Upper lobe of left lung (tissue), 6 donors: Measurements from ENCODE around the gene CADM3. TPM values are rescaled to one million over a fixed set of nuclear protein-coding genes. Genes with fewer than 3 reads are reported as not detected.
A peak's percentile ranks its signal among the peaks of the same experiment; 100 is the strongest.

Experiments
- ATAC-seq, 2 donors: fragments of 200-7000 bp; cut with Tn5 transposase; one replicate each; pipeline ENCODE4 v1.9.1; 2022; ENCODE audit warnings: mild to moderate bottlenecking in 2 of 2, moderate library complexity in 2 of 2; ENCODE audit not compliant: low FRiP score in 2 of 2
- DNase-seq, 2 donors: peaks; one replicate each; pipeline ENCODE4 v3.0.0-alpha.2; 2019 to 2020
- H3K27ac ChIP-seq, 4 donors: fragments of 200-600 bp; sonication (generic); one replicate each; pipeline ENCODE4 v1.5.1; 2016 to 2019
- H3K27me3 ChIP-seq, 4 donors: fragments of 200-600 bp; sonication (generic); one replicate each; pipeline ENCODE4 v1.5.1; 2017 to 2019
- H3K36me3 ChIP-seq, 4 donors: fragments of 200-600 bp; sonication (generic); one replicate each; pipeline ENCODE4 v1.5.1; 2016 to 2019
- H3K4me1 ChIP-seq, 4 donors: fragments of 200-600 bp; sonication (generic); one replicate each; pipeline ENCODE4 v1.5.1; 2018 to 2019
- H3K4me3 ChIP-seq, 4 donors: fragments of 200-600 bp; sonication (generic); one replicate each; pipeline ENCODE4 v1.5.1; 2017 to 2019; ENCODE audit warnings: mild to moderate bottlenecking in 2 of 4, moderate library complexity in 1 of 4
- H3K9me3 ChIP-seq, 4 donors: fragments of 200-600 bp; sonication (generic); one replicate each; pipeline ENCODE4 v1.5.1; 2018 to 2019
- CTCF ChIP-seq, 6 experiments: fragments of 450-650 bp in 4 of 6; fragments of 200-600 bp in 2 of 6; sonication (generic) in 2 of 6; IDR thresholded peaks; one replicate each; pipeline ENCODE4 v1.5.1; 2016 to 2019; ENCODE audit warnings: antibody characterized with exemption in 6 of 6
- EP300 ChIP-seq, 4 donors: sonication (generic); formaldehyde crosslinking; IDR thresholded peaks; one replicate each; pipeline ENCODE4 v1.5.1; 2017; ENCODE audit warnings: antibody characterized with exemption in 4 of 4, control low read depth in 2 of 4
- POLR2A ChIP-seq, 4 donors: fragments of 450-650 bp; IDR thresholded peaks; one replicate each; pipeline ENCODE4 v1.5.1; 2016 to 2017; ENCODE audit warnings: antibody characterized with exemption in 4 of 4, mild to moderate bottlenecking in 2 of 4
- POLR2AphosphoS5 ChIP-seq, 2 donors: sonication (generic); formaldehyde crosslinking; IDR thresholded peaks; one replicate each; pipeline ENCODE4 v1.5.1; 2017; ENCODE audit warnings: antibody characterized with exemption in 2 of 2
- WGBS, 2 donors: methylation state at CpG; one replicate each; pipeline ENCODE4 v1.1.5; 2017 to 2018; 5-methylcytosine and 5-hydroxymethylcytosine counted together
- total RNA-seq, 6 donors: library from RNA; depleted of rRNA in 4 of 6; stranded (reverse); fragments of >200 nt in 4 of 6; gene quantifications; one replicate each; pipeline versions ENCODE4 v1.1.0 to v1.2.1, GENCODE V29; 2016 to 2021
- donor health status: DM: no; HTN: no; CAD: no; lungs with moderate emphysema.
- donor health status: DM: no; HTN: yes; CAD: no; lungs with severe emphysema.

Gene CADM3
- total RNA-seq, 6 donors from 2014 or later: 0.98 to 16.0 (median 2.0) TPM

GRCh38 chr1:159140474-159140873 lies 30.9 kb upstream of the CADM3 start:
- no peaks in the 10 kb centered on the region for H3K27me3 ChIP-seq
- DNase-seq: no peak
- no peak overlapping the region for H3K4me3 ChIP-seq
- no peak for ATAC-seq
- TF ChIP-seq EP300 (IDR thresholded peaks at IDR 0.05) (no peak), POLR2AphosphoS5 (IDR thresholded peaks at IDR 0.05) (no peak), CTCF (IDR thresholded peaks at IDR 0.05) (no peak), POLR2A (IDR thresholded peaks at IDR 0.05) (no peak)
- H3K36me3 ChIP-seq: no peaks in the 10 kb centered on the region
- peaks cover 0 to 3% (median 0%) of the 10 kb centered on the region in 4 donors for H3K4me1 ChIP-seq
- H3K27ac ChIP-seq: no peak overlapping the region
- WGBS, 2 donors: 68 to 70% methylated on average over 7 of the region's 7 CpGs
- no peaks in the 10 kb centered on the region for H3K9me3 ChIP-seq

GRCh38 chr1:159141584-159142390 lies 29.6 kb upstream of the CADM3 start:
- no peaks in the 10 kb centered on the region for H3K27me3 ChIP-seq
- 33 to 39% methylated on average over 18 of the region's 18 CpGs for WGBS, 2 donors
- ATAC-seq (no peak), DNase-seq (no peak)
- H3K36me3 ChIP-seq: no peaks in the 10 kb centered on the region
- H3K27ac ChIP-seq: no peak overlapping the region
- peaks cover 0 to 3% (median 0%) of the 10 kb centered on the region in 4 donors for H3K4me1 ChIP-seq
- H3K9me3 ChIP-seq: no peaks in the 10 kb centered on the region
- no peak overlapping the region for H3K4me3 ChIP-seq
- TF ChIP-seq CTCF (IDR thresholded peaks at IDR 0.05) (no peak), EP300 (IDR thresholded peaks at IDR 0.05) (no peak), POLR2AphosphoS5 (IDR thresholded peaks at IDR 0.05) (no peak), POLR2A (IDR thresholded peaks at IDR 0.05) (no peak)

GRCh38 chr1:159142391-159142663 lies 29.1 kb upstream of the CADM3 start:
- WGBS, 2 donors: 30 to 40% methylated on average over 2 of the region's 2 CpGs
- no peaks in the 10 kb centered on the region for H3K36me3 ChIP-seq
- H3K4me1 ChIP-seq: peaks cover 0 to 3% (median 0%) of the 10 kb centered on the region in 4 donors
- ATAC-seq (peak in 1 of 2 donors; percentile 52), DNase-seq (no peak)
- H3K4me3 ChIP-seq: no peak overlapping the region
- TF ChIP-seq POLR2AphosphoS5 (IDR thresholded peaks at IDR 0.05) (no peak), POLR2A (IDR thresholded peaks at IDR 0.05) (no peak), EP300 (IDR thresholded peaks at IDR 0.05) (no peak), CTCF (IDR thresholded peaks at IDR 0.05) (no peak)
- no peaks in the 10 kb centered on the region for H3K27me3 ChIP-seq
- H3K9me3 ChIP-seq: no peaks in the 10 kb centered on the region
- no peak overlapping the region for H3K27ac ChIP-seq

GRCh38 chr1:159142726-159143510 lies 28.5 kb upstream of the CADM3 start:
- TF ChIP-seq CTCF (IDR thresholded peaks at IDR 0.05) (no peak), POLR2AphosphoS5 (IDR thresholded peaks at IDR 0.05) (no peak), POLR2A (IDR thresholded peaks at IDR 0.05) (no peak), EP300 (IDR thresholded peaks at IDR 0.05) (no peak)
- Histone ChIP-seq H3K9me3 (no peaks in the 10 kb centered on the region), H3K27ac (no peak overlapping the region), H3K4me3 (no peak overlapping the region), H3K4me1 (peaks cover 0 to 3% (median 0%) of the 10 kb centered on the region in 4 donors), H3K36me3 (no peaks in the 10 kb centered on the region), H3K27me3 (no peaks in the 10 kb centered on the region)
- WGBS, 2 donors: 55 to 56% methylated on average over 5 of the region's 5 CpGs
- no peak for DNase-seq
- no peak for ATAC-seq
